ENCODE measurements around the gene RAB37.

RAB37 gene

GRCh38 chr17:74734256-74734655 lies 2.8 kb upstream of the RAB37 start:
- DNase-seq, result no peak
- Histone ChIP-seq H3K9me3 (no peaks in the 10 kb centered on the region; the same call in 1 of the 2 replicates), H3K36me3 (no peaks in the 10 kb centered on the region), H3K4me3 (ENCODE audit: low read depth, low read length) (no peak overlapping the region), H3K4me1 (no peaks in the 10 kb centered on the region), H3K27me3 (peaks cover 28% of the 10 kb centered on the region)
- no peak for TF ChIP-seq CTCF (IDR thresholded peaks at IDR 0.05; ENCODE audit: low read depth, low read length)

DNA sequence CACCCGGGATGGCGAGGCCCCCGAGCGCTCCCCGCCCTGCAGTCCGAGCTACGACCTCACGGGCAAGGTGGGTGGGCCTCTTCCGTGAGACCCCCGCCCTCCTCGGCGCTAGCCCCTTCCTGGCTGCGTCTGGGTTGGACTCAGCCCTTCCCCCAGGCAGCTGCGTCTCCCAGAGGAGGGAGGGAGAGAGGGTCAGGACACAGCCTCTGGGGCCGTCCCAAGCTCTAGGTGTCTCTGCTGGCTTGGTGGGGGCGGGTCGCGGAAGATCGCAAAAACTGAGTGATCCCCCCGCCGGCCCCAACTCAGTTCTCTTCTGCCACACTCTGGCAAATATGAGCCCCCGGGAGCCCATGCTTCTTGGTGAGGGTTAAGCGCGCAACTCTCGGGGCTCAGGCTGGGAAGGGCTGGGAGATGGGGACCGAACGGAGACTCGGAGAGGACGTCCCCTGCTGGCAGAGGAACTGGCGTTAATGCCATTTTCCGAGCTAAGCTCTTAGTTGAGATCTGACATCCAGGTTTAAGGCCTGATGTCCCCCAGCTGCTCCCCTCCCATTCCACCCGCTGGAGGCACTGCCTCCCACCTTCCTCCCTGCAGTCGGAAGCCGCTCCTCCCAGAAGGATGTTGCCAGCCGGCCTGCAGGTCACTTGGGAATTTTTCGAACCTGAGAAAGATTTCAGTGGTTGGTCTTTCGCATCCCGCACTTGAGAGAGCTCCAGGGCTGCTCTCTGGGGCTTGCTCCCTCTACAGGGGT lies 419 bp downstream of the RAB37 start:
- Histone ChIP-seq H3K4me1 (no peaks in the 10 kb centered on the region), H3K9me3 (no peaks in the 10 kb centered on the region), H3K36me3 (no peaks in the 10 kb centered on the region), H3K27me3 (peaks cover 28% of the 10 kb centered on the region), H3K4me3 (ENCODE audit: low read depth, low read length) (peak overlapping the region; percentile 26)
- DNase-seq, result peak; percentile 54
- peak; percentile 58 for TF ChIP-seq CTCF (IDR thresholded peaks at IDR 0.05; ENCODE audit: low read depth, low read length)

- Histone ChIP-seq H3K27me3 (peaks cover 28% of the 10 kb centered on the region), H3K36me3 (no peaks in the 10 kb centered on the region), H3K4me1 (no peaks in the 10 kb centered on the region), H3K4me3 (ENCODE audit: low read depth, low read length) (peak overlapping the region; percentile 26), H3K9me3 (no peaks in the 10 kb centered on the region)
- no peak for TF ChIP-seq CTCF (IDR thresholded peaks at IDR 0.05; ENCODE audit: low read depth, low read length)
- no peak for DNase-seq
These were observed 1.3 kb downstream of the RAB37 start for GRCh38 chr17:74738051-74738996.

- no peak for TF ChIP-seq CTCF (IDR thresholded peaks at IDR 0.05; ENCODE audit: low read depth, low read length)
- no peaks in the 10 kb centered on the region for H3K9me3 ChIP-seq
- no peaks in the 10 kb centered on the region for H3K36me3 ChIP-seq
- no peak overlapping the region for H3K4me3 ChIP-seq (ENCODE audit: low read depth, low read length)
- peaks cover 28% of the 10 kb centered on the region for H3K27me3 ChIP-seq
- DNase-seq, result no peak
- H3K4me1 ChIP-seq, result no peaks in the 10 kb centered on the region
These were observed 2.3 kb downstream of the RAB37 start for GRCh38 chr17:74739227-74739831.

- H3K9me3 ChIP-seq, result no peaks in the 10 kb centered on the region
These were observed 3.1 kb downstream of the RAB37 start for GRCh38 chr17:74740173-74740572.

More at GRCh38 chr17:74740173-74740572, 3.1 kb downstream of the RAB37 start:
- H3K27me3 ChIP-seq, result peaks cover 28% of the 10 kb centered on the region
- no peaks in the 10 kb centered on the region for H3K36me3 ChIP-seq
- no peak for TF ChIP-seq CTCF (IDR thresholded peaks at IDR 0.05; ENCODE audit: low read depth, low read length)
- no peaks in the 10 kb centered on the region for H3K4me1 ChIP-seq
- no peak overlapping the region for H3K4me3 ChIP-seq (ENCODE audit: low read depth, low read length)
- DNase-seq, result no peak

Measured in BE2C (cell line).